NCI-H128 (cell line): Measurements from ENCODE around the gene WTAP.
"Not testable (repeated sequence)": the region's sequence is repeated elsewhere in the genome, so short reads cannot be mapped to it uniquely, and the experiment has no call there.

ENCODE experiments used
- DNase-seq: peaks from one replicate; lab custom pipeline; 2025; ENCODE audit not compliant: unreplicated experiment; lab: John Stamatoyannopoulos, UW

The WTAP gene

GRCh38 chr6:159760602-159761057 is 33.3 kb downstream of the WTAP start:
- no peak for DNase-seq

- peak; percentile 1 for DNase-seq
Observed at GRCh38 chr6:159761129-159761872, 34.0 kb downstream of the WTAP start.

- DNase-seq = peak; percentile 84
Observed at GRCh38 chr6:159761873-159762680, 34.8 kb downstream of the WTAP start, which contains the start of gene ACAT2. TSS of gene ACAT2 (plus strand) at chr6:159762045. CDS start at chr6:159762088, 43 bp downstream.

GRCh38 chr6:159762681-159763293 is 35.5 kb downstream of the WTAP start:
- no peak for DNase-seq

- DNase-seq = no peak
Observed at GRCh38 chr6:159766906-159767305, 39.6 kb downstream of the WTAP start.

- DNase-seq = no peak
Observed at GRCh38 chr6:159769470-159769869, 42.2 kb downstream of the WTAP start.

GRCh38 chr6:159772196-159772595 is 44.9 kb downstream of the WTAP start:
- no peak for DNase-seq

- no peak for DNase-seq
Observed at GRCh38 chr6:159777240-159777904, 50.1 kb downstream of the WTAP start.

- no peak for DNase-seq
Observed at GRCh38 chr6:159778131-159778530, 50.8 kb downstream of the WTAP start.

GRCh38 chr6:159778542-159779103 is 51.3 kb downstream of the WTAP start:
- DNase-seq = no peak

- DNase-seq = no peak
Observed at GRCh38 chr6:159788276-159788675, 61.0 kb downstream of the WTAP start.

GRCh38 chr6:159788753-159789376 is 61.6 kb downstream of the WTAP start:
- DNase-seq = no peak

GRCh38 chr6:159789377-159790148 is 62.3 kb downstream of the WTAP start, which contains the start of gene TCP1:
TSS of gene TCP1 (minus strand) at chr6:159789602. CDS start at chr6:159789468, 134 bp downstream.
- peak; percentile 99 for DNase-seq

GRCh38 chr6:159790149-159790955 is 63.0 kb downstream of the WTAP start, which contains the start of gene MRPL18:
TSS of gene MRPL18 (plus strand) at chr6:159790467. CDS start at chr6:159790588, 121 bp downstream.
- DNase-seq = peak; percentile 90

GRCh38 chr6:159790956-159791598 is 63.8 kb downstream of the WTAP start:
- no peak for DNase-seq

- not testable (repeated sequence) for DNase-seq
Observed at GRCh38 chr6:159794976-159795375, 67.7 kb downstream of the WTAP start.

- no peak for DNase-seq
Observed at GRCh38 chr6:159797554-159797953, 70.2 kb downstream of the WTAP start.
